H1 (cell line): ENCODE measurements around the gene PSMF1.

Experiments used
- ATF3 ChIP-seq: IDR thresholded peaks from 2 replicates; pipeline ENCODE4 v1.6.1; 2011; ENCODE audit warnings: low read depth, mild to moderate bottlenecking, low read length; ENCODE audit not compliant: insufficient read depth
- CTCF ChIP-seq, 3 experiments: IDR thresholded peaks; 1 replicate in 2 of 3; 2 replicates in 1 of 3; pipeline versions ENCODE4 v1.5.1 to v1.6.1; 2011; ENCODE audit warnings: low read length in 3 of 3, mild to moderate bottlenecking in 3 of 3, inconsistent platforms in 2 of 3, low read depth in 1 of 3, moderate library complexity in 1 of 3; ENCODE audit not compliant: insufficient read depth in 1 of 3; ENCODE audit errors: control extremely low read depth in 1 of 3
- EZH2 ChIP-seq: fragments of 200-600 bp; sonication (generic); IDR thresholded peaks from 2 replicates; pipeline ENCODE4 v1.7.1; 2012; ENCODE audit warnings: low read depth, mild to moderate bottlenecking, moderate library complexity, low read length, inconsistent platforms; ENCODE audit not compliant: severe bottlenecking
- GTF2F1 ChIP-seq: IDR thresholded peaks from 2 replicates; pipeline ENCODE4 v1.6.1; 2012; ENCODE audit warnings: low read depth, low read length, improper control_type of control experiment, borderline replicate concordance
- MAX ChIP-seq: IDR thresholded peaks from 2 replicates; pipeline ENCODE4 v1.6.1; 2012; ENCODE audit warnings: inconsistent platforms
- POLR2A ChIP-seq, 2 experiments: IDR thresholded peaks; 1 replicate in 1 of 2; 2 replicates in 1 of 2; pipeline ENCODE4 v1.6.1; 2011; ENCODE audit warnings: low read depth in 2 of 2, low read length in 2 of 2, mild to moderate bottlenecking in 2 of 2; ENCODE audit errors: control extremely low read depth in 1 of 2
- RFX5 ChIP-seq: IDR thresholded peaks from 2 replicates; pipeline ENCODE4 v1.6.1; 2011; ENCODE audit warnings: low read depth, low read length, improper control_type of control experiment, borderline replicate concordance
- SUZ12 ChIP-seq: fragments of 200-600 bp; sonication (generic); IDR thresholded peaks from 2 replicates; pipeline ENCODE4 v1.6.1; 2012; ENCODE audit warnings: mild to moderate bottlenecking, inconsistent platforms, low read length, moderate library complexity, mixed read lengths
- ZNF274 ChIP-seq: IDR thresholded peaks from 2 replicates; pipeline ENCODE4 v1.7.0; 2012; ENCODE audit warnings: low read length, borderline replicate concordance; ENCODE audit errors: extremely low read depth

GRCh38 chr20:1189827-1190226 lies 71.4 kb downstream of the PSMF1 start:
- TF ChIP-seq CTCF (IDR thresholded peaks at IDR 0.05; ENCODE audit: control extremely low read depth in 1 of 3, insufficient read depth in 1 of 3, low read depth in 1 of 3, low read length in 3 of 3) (no peak), EZH2 (no peak), SUZ12 (no peak), GTF2F1 (no peak), POLR2A (IDR thresholded peaks at IDR 0.05; ENCODE audit: control extremely low read depth in 1 of 2, low read depth in 2 of 2, low read length in 2 of 2) (no peak), RFX5 (no peak), ZNF274 (no peak), ATF3 (no peak), MAX (no peak)
